Measurements from ENCODE around the gene NCAPG2. TPM values are rescaled to one million over a fixed set of nuclear protein-coding genes. Genes with fewer than 3 reads are reported as not detected.
A peak's percentile ranks its signal among the peaks of the same experiment; 100 is the strongest.
"Not testable (repeated sequence)": the region's sequence is repeated elsewhere in the genome, so short reads cannot be mapped to it uniquely, and the experiment has no call there.

Gene NCAPG2
- total RNA-seq, 2 experiments from 2014 or later, result 104 to 108 TPM

DNA sequence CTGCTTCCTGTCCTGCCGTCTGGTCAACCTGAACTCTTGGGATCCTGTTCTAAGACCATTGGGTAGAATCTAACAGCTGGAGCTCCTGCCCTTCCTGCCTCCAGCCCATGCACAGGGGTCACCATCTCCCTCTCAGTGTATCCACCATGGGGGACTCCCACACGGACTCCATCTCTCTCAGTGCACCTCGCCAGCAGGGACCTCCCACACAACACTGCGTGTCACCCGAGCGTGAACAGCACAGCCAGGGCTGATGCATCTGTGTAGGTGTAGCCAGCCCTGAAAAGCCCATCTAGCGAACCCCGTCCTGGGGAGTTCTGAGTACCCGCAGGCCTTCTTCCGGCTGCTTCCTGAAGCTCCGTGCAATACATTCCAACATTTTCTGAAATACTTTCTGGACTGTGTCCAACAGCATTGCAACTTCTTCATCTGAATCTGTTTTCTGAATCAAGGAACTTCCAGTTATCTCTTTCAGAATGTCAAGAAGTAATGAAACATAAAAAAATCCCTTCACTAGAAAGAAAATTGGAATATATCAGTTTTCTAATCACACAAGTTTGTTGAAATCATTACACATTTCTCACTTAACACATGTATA lies 52.5 kb downstream of the NCAPG2 start:
- H3K4me3 Mint-ChIP-seq, result no peak overlapping the region
- peaks cover 13% of the 10 kb centered on the region for H3K4me1 Mint-ChIP-seq
- no peak for DNase-seq
- peaks cover 48% of the 10 kb centered on the region for H3K36me3 Mint-ChIP-seq
- no peaks in the 10 kb centered on the region for H3K27me3 Mint-ChIP-seq
- peaks cover 3% of the 10 kb centered on the region for H3K9me3 Mint-ChIP-seq
- no peak overlapping the region for H3K27ac Mint-ChIP-seq

DNA sequence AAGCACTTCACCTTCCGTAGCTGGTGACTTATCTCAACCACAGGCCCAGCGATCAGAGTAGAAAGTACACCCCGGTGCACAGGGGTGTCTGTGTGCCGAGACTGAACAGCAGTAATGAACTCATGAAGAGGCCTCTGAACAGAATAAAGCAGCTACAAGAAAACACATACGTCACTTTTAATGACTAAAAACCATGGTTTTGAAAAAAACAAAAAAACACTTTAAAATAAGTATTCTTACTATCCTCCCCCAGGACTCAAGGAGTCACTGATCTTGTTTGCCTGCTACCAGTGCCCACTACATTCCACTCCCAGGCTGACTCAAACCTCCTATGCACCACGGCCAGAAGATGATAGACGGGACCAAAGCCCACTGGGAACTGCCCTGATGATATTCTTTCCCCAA lies 53.8 kb downstream of the NCAPG2 start:
- H3K9me3 Mint-ChIP-seq, result peaks cover 3% of the 10 kb centered on the region
- no peaks in the 10 kb centered on the region for H3K27me3 Mint-ChIP-seq
- DNase-seq, result no peak
- no peak overlapping the region for H3K27ac Mint-ChIP-seq
- H3K4me3 Mint-ChIP-seq, result no peak overlapping the region
- H3K4me1 Mint-ChIP-seq, result peaks cover 3% of the 10 kb centered on the region
- H3K36me3 Mint-ChIP-seq, result peaks cover 43% of the 10 kb centered on the region

DNA sequence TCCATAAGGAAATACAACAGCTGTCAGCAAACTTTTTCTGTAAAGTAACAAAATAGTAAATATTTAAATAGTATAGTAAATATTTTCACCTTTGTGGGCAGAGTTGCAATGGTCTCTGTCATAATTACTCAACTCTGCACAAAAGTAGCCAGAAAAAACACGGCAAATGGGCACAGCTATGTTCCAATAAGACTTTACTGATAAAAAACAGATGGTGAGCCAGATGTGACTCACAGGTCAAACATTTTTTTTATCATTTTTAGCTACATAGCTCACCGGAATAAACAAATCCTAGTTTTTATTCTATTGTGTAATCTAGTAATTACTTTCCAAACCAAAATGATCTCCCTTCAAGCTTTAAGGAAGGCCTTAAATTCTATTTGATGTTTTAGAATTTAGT lies 55.3 kb downstream of the NCAPG2 start:
- no peak overlapping the region for H3K27ac Mint-ChIP-seq
- no peaks in the 10 kb centered on the region for H3K4me1 Mint-ChIP-seq
- H3K27me3 Mint-ChIP-seq, result no peaks in the 10 kb centered on the region
- H3K36me3 Mint-ChIP-seq, result peaks cover 43% of the 10 kb centered on the region
- H3K4me3 Mint-ChIP-seq, result no peak overlapping the region
- H3K9me3 Mint-ChIP-seq, result peaks cover 3% of the 10 kb centered on the region
- no peak for DNase-seq

DNA sequence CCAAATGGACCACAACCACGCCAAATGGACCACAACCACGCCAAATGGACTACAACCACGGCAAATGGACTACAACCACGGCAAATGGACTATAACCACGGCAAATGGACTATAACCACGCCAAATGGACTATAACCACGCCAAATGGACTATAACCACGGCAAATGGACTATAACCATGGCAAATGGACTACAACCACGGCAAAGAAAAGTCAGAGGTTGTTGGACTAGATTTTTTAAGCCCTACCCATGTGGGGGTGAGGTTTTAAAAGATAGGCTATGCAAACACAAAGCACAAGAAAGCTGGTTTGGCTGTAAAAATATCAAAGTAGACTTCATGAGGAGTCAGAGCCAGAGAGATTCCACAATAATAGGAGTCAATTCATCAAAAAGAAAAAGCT lies 55.8 kb downstream of the NCAPG2 start:
- no peak for DNase-seq
- H3K9me3 Mint-ChIP-seq, result peaks cover 3% of the 10 kb centered on the region
- peaks cover 48% of the 10 kb centered on the region for H3K36me3 Mint-ChIP-seq
- H3K4me1 Mint-ChIP-seq, result no peaks in the 10 kb centered on the region
- no peak overlapping the region for H3K4me3 Mint-ChIP-seq
- no peaks in the 10 kb centered on the region for H3K27me3 Mint-ChIP-seq
- no peak overlapping the region for H3K27ac Mint-ChIP-seq

DNA sequence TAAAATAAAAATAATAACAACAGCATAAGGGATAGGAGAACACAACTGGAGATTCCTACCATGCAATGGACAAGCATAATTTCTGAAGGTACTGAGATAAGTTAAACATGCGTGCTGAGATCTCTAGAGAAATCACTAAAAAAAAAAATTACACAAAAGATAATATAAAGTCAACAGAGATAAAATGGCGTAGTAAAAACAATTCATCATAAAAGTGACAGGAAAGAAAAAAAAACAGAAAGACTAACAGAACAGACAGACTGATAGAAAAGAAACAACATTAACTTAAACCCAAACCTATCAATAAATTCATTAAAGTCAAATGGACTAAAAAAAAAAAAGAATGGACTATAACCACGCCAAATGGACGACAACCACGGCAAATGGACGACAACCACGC lies 56.4 kb downstream of the NCAPG2 start:
- Mint-ChIP-seq H3K4me3 (no peak overlapping the region), H3K27me3 (no peaks in the 10 kb centered on the region), H3K4me1 (no peaks in the 10 kb centered on the region), H3K9me3 (peaks cover 3% of the 10 kb centered on the region), H3K27ac (no peak overlapping the region), H3K36me3 (peaks cover 45% of the 10 kb centered on the region)
- DNase-seq, result no peak

DNA sequence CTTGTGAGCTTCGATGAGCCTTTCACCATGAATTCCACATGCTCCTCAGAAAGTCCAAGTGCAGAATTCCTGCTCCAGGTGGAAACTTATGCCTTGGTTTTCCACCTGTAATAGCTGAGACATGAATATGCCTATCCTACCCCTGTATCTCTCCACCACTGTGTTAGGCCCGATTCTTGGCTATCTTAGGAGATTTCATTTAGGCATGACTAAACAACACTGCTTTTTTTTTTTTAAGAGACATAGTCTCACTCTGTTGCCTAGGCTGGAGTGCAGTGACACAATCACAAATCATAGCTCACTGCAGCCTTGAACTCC lies 57.2 kb downstream of the NCAPG2 start:
- no peak overlapping the region for H3K27ac Mint-ChIP-seq
- DNase-seq, result no peak
- H3K4me3 Mint-ChIP-seq, result no peak overlapping the region
- peaks cover 46% of the 10 kb centered on the region for H3K36me3 Mint-ChIP-seq
- peaks cover 3% of the 10 kb centered on the region for H3K9me3 Mint-ChIP-seq
- no peaks in the 10 kb centered on the region for H3K27me3 Mint-ChIP-seq
- H3K4me1 Mint-ChIP-seq, result no peaks in the 10 kb centered on the region

DNA sequence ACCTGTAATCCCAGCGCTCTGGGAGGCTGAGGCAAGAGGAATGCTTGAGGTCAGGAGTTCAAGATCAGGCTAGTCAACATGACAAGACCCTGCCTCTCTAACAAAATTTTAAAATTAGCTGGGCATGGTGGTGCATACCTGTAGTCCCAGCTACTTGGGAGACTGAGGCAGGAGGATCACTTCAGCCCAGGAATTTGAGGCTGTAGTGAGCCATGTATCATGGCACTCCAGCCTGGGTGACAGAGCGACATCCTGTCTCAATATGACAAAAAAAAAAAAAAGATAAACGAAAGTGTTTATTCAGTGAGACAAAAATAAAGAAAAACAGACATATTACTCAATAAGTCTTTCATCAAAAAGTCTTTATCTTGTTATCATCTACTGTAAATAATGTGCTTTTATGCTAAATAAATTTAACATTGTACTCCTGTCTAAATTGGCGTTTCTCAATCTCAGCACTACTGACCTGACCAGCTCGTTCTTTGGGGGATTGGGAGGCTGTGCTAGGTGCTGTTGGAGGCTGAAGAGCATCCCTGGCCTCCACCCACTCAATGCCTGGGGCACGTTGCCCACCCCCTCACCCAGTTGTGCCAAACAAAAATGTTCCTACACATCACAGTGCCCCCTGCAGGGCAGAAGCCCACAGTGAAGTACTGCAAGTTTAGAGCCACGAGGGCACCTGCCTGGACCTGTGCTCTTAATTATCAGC lies 57.7 kb downstream of the NCAPG2 start:
- H3K4me3 Mint-ChIP-seq, result no peak overlapping the region
- no peaks in the 10 kb centered on the region for H3K27me3 Mint-ChIP-seq
- peaks cover 47% of the 10 kb centered on the region for H3K36me3 Mint-ChIP-seq
- DNase-seq, result no peak
- H3K27ac Mint-ChIP-seq, result no peak overlapping the region
- peaks cover 3% of the 10 kb centered on the region for H3K9me3 Mint-ChIP-seq
- H3K4me1 Mint-ChIP-seq, result no peaks in the 10 kb centered on the region

DNA sequence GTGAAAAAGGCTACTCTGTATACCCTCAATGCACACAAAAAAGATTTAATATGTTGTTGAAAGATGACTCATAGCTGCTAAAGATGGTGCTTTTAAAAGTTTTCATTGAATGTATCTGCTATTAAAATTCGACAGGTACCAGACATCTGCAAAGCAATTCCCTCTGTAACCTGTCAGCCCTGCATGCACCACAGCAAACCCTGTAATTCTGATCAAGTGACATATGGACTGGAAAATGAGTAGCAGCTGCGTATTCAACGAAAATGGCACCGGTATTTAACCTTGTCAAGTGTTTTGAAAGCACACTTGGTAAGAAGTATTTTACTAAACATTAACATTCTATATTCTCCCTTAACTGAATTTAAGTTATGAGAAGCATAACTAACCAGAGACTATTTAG lies 58.8 kb downstream of the NCAPG2 start:
- Mint-ChIP-seq H3K36me3 (peaks cover 48% of the 10 kb centered on the region), H3K27ac (no peak overlapping the region), H3K4me1 (no peaks in the 10 kb centered on the region), H3K9me3 (peaks cover 3% of the 10 kb centered on the region), H3K27me3 (no peaks in the 10 kb centered on the region), H3K4me3 (no peak overlapping the region)
- DNase-seq, result no peak

DNA sequence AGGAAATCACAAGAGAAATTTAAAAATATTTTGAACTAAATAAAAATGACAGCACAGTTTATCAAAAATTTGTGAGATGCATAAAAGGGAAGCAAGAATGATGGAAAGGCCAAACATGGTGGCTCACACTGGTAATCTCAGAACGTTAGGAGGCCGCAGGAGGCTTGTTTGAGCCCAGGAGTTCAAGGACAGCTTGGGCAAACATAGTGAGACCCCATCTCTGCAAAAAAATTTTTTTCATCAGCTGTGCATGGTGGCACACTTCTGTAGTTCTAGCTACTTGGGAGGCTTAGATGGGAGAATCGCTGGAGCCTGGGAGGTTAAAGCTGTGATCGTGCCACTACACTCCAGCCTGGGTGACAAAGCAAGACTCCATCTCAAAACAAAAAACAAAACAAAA lies 62.5 kb downstream of the NCAPG2 start:
- no peaks in the 10 kb centered on the region for H3K27me3 Mint-ChIP-seq
- H3K36me3 Mint-ChIP-seq, result peaks cover 64% of the 10 kb centered on the region
- no peak overlapping the region for H3K4me3 Mint-ChIP-seq
- H3K4me1 Mint-ChIP-seq, result no peaks in the 10 kb centered on the region
- DNase-seq, result no peak
- H3K27ac Mint-ChIP-seq, result peak overlapping the region; percentile 42
- H3K9me3 Mint-ChIP-seq, result no peaks in the 10 kb centered on the region

DNA sequence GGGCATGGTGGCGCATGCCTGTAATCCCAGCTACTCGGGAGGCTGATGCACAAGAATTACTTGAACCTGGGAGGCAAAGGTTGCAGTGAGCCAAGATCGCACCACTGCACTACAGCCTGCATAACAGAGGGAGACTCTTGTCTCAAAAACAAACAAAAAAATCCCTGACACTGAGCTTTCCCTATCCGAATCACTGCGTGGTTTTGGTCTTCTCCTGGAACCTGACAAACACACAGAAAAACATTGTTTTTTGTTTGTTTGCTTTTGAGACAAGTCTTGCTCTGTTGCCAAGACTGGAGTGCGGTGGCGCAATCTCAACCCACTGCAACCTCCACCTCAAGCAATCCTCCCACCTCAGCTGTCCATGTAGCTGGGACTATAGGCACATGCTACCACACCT lies 66.6 kb downstream of the NCAPG2 start:
- no peaks in the 10 kb centered on the region for H3K27me3 Mint-ChIP-seq
- H3K36me3 Mint-ChIP-seq, result peaks cover 45% of the 10 kb centered on the region
- no peaks in the 10 kb centered on the region for H3K4me1 Mint-ChIP-seq
- no peaks in the 10 kb centered on the region for H3K9me3 Mint-ChIP-seq
- no peak overlapping the region for H3K4me3 Mint-ChIP-seq
- no peak overlapping the region for H3K27ac Mint-ChIP-seq
- no peak for DNase-seq

DNA sequence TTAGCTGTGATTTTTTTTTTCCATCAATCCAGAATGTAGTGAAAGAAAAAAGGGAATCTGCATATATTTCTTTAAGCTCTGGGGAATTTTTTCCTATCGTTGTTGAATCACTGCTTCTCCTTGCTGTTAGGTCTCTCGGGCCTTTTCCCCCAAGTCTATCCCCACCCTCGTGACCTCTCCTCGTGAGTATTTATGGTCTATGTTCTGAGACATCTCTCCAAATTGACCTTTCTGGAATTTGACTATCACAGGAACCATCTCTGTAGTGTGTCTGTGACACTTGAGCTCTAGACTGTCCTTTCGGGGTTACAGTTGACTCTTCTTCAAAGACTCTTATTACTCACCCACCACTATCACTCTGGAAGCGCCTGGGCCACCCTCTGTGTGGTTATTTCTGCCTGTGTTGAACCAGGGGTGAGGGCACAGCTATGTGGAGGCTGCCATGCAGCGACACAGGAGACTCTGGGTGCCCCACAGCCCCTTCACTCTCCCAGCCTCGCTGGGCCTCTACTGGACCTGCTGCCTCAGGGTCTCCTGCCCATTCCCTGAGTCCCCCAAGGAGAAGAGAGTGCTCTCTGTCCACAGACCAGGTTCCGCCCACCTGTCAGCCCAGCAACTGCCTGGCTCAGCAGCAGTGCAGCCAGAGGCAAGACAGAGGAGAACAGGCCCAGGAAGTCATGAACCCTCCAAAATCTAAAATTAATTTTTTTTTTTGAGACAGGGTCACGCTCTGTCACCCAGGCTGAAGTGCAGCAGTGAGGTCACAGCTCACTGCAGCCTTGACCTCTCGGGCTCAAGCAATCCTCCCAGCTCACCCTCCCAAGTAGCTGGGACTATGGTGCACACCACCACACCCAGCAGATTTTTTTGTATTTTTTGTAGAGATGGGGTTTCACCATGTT lies 71.3 kb downstream of the NCAPG2 start:
- H3K36me3 Mint-ChIP-seq, result peaks cover 43% of the 10 kb centered on the region
- no peak overlapping the region for H3K27ac Mint-ChIP-seq
- no peak for DNase-seq

DNA sequence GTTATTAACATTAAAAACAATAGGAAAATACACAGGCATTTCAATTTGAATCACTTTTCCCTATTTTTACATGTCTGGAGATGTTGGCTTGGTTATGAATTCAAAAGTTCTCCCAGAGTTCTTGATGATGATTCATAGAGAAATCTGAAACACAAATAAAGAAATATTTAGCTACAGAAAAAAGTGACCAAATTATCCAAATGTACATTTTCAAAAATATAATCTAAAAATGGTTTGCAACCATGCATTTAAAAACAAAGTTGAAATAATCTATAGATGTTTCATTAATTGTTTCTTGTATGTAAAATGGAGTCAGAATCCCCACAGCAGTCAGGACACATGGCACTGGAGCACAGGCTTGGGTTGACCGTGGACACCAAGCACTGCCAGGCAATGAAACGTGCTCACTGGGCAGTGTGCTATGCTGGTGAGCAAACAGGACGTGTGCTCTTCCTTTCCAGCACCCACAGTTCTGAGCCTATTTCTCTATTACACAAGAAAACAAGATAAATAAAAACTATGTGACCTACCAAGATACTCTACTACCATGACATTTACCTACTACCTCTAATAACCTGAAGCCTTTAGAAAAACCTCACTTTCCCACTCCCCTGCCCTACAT lies 72.9 kb downstream of the NCAPG2 start:
- Mint-ChIP-seq H3K9me3 (no peaks in the 10 kb centered on the region), H3K4me3 (no peak overlapping the region), H3K4me1 (no peaks in the 10 kb centered on the region), H3K27ac (no peak overlapping the region), H3K36me3 (peaks cover 43% of the 10 kb centered on the region), H3K27me3 (no peaks in the 10 kb centered on the region)
- DNase-seq, result no peak

More for the DNA sequence above, 71.3 kb downstream of the NCAPG2 start:
- Mint-ChIP-seq H3K9me3 (no peaks in the 10 kb centered on the region), H3K4me3 (no peak overlapping the region), H3K4me1 (no peaks in the 10 kb centered on the region), H3K27me3 (no peaks in the 10 kb centered on the region)

DNA sequence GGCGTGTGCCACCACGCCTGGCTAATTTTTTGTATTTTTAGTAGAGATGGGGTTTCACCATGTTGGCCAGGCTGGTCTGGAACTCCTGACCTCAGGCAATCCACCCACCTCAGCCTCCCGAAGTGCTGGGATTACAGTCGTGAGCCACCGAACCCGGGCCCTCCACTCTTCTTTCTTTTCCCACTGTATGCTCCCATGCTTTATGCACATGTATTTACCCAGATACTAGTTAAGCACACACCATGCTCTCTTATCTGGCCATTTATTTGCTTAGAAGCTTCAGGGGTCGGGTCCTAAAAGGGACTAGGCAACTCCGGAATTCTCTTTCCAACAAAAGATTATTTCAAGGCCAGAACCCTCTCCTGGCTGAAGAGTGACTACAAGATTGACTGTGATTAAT lies 78.3 kb downstream of the NCAPG2 start:
- H3K9me3 Mint-ChIP-seq, DNase-seq, H3K27ac Mint-ChIP-seq, H3K4me3 Mint-ChIP-seq, H3K27me3 Mint-ChIP-seq, H3K4me1 Mint-ChIP-seq: not testable (repeated sequence)
- peaks cover 44% of the 10 kb centered on the region for H3K36me3 Mint-ChIP-seq

DNA sequence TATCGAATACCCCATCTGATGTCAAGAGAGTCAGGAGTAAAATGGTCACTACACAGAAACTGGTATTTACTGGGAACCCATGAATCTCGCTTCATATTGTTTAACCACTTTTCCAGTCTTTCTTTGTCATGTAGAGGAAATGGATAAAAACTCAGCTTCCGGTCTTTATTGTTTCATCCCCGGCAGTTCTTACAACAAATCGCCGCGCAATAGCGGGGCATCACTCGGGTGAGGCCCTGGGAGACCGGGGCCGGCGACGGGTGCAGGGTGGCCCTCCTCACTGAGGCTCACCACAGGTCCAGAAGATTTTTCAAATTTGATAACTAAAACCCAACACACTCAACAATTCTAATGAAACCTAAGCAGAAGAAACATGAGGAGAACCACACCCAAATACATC lies 81.4 kb downstream of the NCAPG2 start:
- Mint-ChIP-seq H3K27me3 (no peaks in the 10 kb centered on the region), H3K4me1 (no peaks in the 10 kb centered on the region), H3K36me3 (peaks cover 35% of the 10 kb centered on the region), H3K27ac (no peak overlapping the region), H3K4me3 (no peak overlapping the region), H3K9me3 (no peaks in the 10 kb centered on the region)
- DNase-seq, result no peak

DNA sequence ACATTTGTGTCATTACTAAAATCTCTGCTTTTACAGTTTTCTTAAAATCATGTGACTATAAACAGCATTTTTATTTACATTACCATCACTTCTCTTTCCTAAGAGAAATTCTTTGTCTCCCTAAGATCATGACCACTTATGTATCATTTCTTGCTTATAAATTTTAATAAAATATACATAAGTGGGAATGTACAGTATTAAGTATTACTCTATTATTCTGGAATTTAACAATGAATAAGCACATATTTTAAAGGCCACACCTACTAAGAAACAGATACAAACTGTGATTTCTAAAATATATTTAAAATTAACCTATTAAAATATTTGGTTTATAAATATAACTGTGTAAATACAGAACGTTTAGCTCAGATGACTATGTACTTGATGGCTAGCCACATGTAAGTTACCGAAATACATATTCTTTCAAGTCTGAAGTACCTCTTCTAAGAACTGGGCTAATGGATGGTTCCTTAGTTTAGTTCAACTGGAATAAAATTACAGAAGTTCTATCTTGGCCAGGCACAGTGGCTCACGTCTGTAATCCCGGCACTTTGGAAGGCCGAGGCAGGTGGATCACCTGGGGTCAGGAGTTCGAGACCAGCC lies 83.7 kb downstream of the NCAPG2 start:
- Mint-ChIP-seq H3K4me1 (no peaks in the 10 kb centered on the region), H3K36me3 (peaks cover 31% of the 10 kb centered on the region), H3K27me3 (no peaks in the 10 kb centered on the region), H3K27ac (no peak overlapping the region), H3K9me3 (no peaks in the 10 kb centered on the region), H3K4me3 (no peak overlapping the region)
- DNase-seq, result no peak
